GM19023 (cell line): Measurements from ENCODE around the gene OR2M5.

Source experiments
- ATAC-seq: cut with Tn5 transposase; IDR thresholded peaks from one replicate; pipeline ENCODE4 v1.9.1; 2021; ENCODE audit warnings: mild to moderate bottlenecking, moderate library complexity; ENCODE audit not compliant: unreplicated experiment

The OR2M5 gene

GRCh38 chr1:248144513-248145198, at the start of gene OR2M5:
TSS of gene OR2M5 (plus strand) at chr1:248145148. CDS start at chr1:248145148, 0 bp downstream.
- no peak for ATAC-seq

GRCh38 chr1:248098529-248098928, 46.4 kb upstream of the OR2M5 start:
- no peak for ATAC-seq

- ATAC-seq: no peak
These were observed 42.1 kb upstream of the OR2M5 start for GRCh38 chr1:248102847-248103246.

- ATAC-seq: no peak
These were observed 33.8 kb upstream of the OR2M5 start for GRCh38 chr1:248111157-248111556.

- no peak for ATAC-seq
These were observed 30.1 kb upstream of the OR2M5 start for GRCh38 chr1:248114890-248115289.

- ATAC-seq: no peak
These were observed 17.3 kb upstream of the OR2M5 start for GRCh38 chr1:248127653-248128052.

GRCh38 chr1:248136811-248137210, 8.1 kb upstream of the OR2M5 start:
- ATAC-seq: no peak

- ATAC-seq: no peak
These were observed 4.1 kb upstream of the OR2M5 start for GRCh38 chr1:248140846-248141245.

- no peak for ATAC-seq
These were observed 1.6 kb upstream of the OR2M5 start for GRCh38 chr1:248143311-248143710.

- ATAC-seq: no peak
These were observed 7.3 kb downstream of the OR2M5 start for GRCh38 chr1:248152056-248152827.

- ATAC-seq: no peak
These were observed 11.0 kb downstream of the OR2M5 start for GRCh38 chr1:248155927-248156326.

- no peak for ATAC-seq
These were observed 13.8 kb downstream of the OR2M5 start for GRCh38 chr1:248158758-248159157.

GRCh38 chr1:248164031-248164430, 19.1 kb downstream of the OR2M5 start:
- ATAC-seq: no peak

GRCh38 chr1:248165186-248165585, 20.2 kb downstream of the OR2M5 start:
- no peak for ATAC-seq

- ATAC-seq: no peak
These were observed 29.6 kb downstream of the OR2M5 start, which contains the start of gene OR2M2 for GRCh38 chr1:248174521-248174920. TSS of gene OR2M2 (plus strand) at chr1:248174821. CDS start at chr1:248179986, 5,165 bp downstream.

GRCh38 chr1:248183996-248184395, 39.0 kb downstream of the OR2M5 start:
- no peak for ATAC-seq

GRCh38 chr1:248187363-248187762, 42.4 kb downstream of the OR2M5 start:
- ATAC-seq: no peak

- no peak for ATAC-seq
These were observed 44.1 kb downstream of the OR2M5 start for GRCh38 chr1:248189026-248189425.

- no peak for ATAC-seq
These were observed 49.2 kb downstream of the OR2M5 start for GRCh38 chr1:248194117-248194516.
